A673 (cell line): Measurements from ENCODE around the gene LIPJ. TPM values are rescaled to one million over a fixed set of nuclear protein-coding genes. Genes with fewer than 3 reads are reported as not detected.

Experiments used
- BruUV-seq: library from RNA; stranded (reverse); fragments of 400-500 nt; replicated peaks from 2 replicates; lab custom pipeline; 2021; lab: Mats Ljungman, UMichigan
- CTCF ChIA-PET: fragments of 300-600 bp; sonication (Branson Sonifier 250); formaldehyde crosslinking; loops from one replicate; lab custom pipeline; 2022; ENCODE audit warnings: antibody characterized with exemption; lab: Charles Lee
- POLR2A ChIA-PET: fragments of 300-600 bp; sonication (Branson Sonifier 250); formaldehyde crosslinking; loops from one replicate; lab custom pipeline; 2022; ENCODE audit warnings: antibody characterized with exemption; ENCODE audit not compliant: low non-redundant PET; lab: Charles Lee
- DNase-seq: peaks from one replicate; pipeline ENCODE4 v3.0.0-alpha.2; 2015; ENCODE audit warnings: low spot score
- H3K27ac ChIP-seq: fragments of 200-600 bp; sonication (generic); 2 replicates; pipeline ENCODE4 v1.5.1; 2016; ENCODE audit warnings: mixed run types, low read depth, mild to moderate bottlenecking, mixed read lengths, antibody characterized with exemption, low read length; ENCODE audit not compliant: poor library complexity, severe bottlenecking
- H3K27me3 ChIP-seq: fragments of 200-600 bp; sonication (generic); replicated peaks from 2 replicates; pipeline ENCODE4 v1.6.1; 2017; ENCODE audit warnings: mixed run types, low read depth, mild to moderate bottlenecking, mixed read lengths, antibody characterized with exemption, low read length; ENCODE audit not compliant: insufficient read depth, poor library complexity
- H3K36me3 ChIP-seq: fragments of 200-600 bp; sonication (generic); 2 replicates; pipeline ENCODE4 v1.6.1; 2016; ENCODE audit warnings: mixed run types, mild to moderate bottlenecking, mixed read lengths, antibody characterized with exemption, low read length; ENCODE audit not compliant: insufficient read depth, poor library complexity, severe bottlenecking
- H3K4me1 ChIP-seq: fragments of 200-600 bp; sonication (generic); 2 replicates; pipeline ENCODE4 v1.6.1; 2017; ENCODE audit warnings: mixed run types, mild to moderate bottlenecking, mixed read lengths, antibody characterized with exemption, low read length; ENCODE audit not compliant: insufficient read depth, poor library complexity, severe bottlenecking
- H3K4me3 ChIP-seq: fragments of 200-600 bp; sonication (generic); 2 replicates; pipeline ENCODE4 v1.5.1; 2016; ENCODE audit warnings: low read depth, mixed run types, mild to moderate bottlenecking, mixed read lengths, low read length; ENCODE audit not compliant: poor library complexity, severe bottlenecking
- H3K9me3 ChIP-seq: fragments of 200-600 bp; sonication (generic); 2 replicates; pipeline ENCODE4 v1.6.1; 2016; ENCODE audit warnings: mixed run types, low read depth, mild to moderate bottlenecking, mixed read lengths, antibody characterized with exemption, low read length; ENCODE audit not compliant: poor library complexity, severe bottlenecking
- CTCF ChIP-seq: fragments of 300-800, 200-600 bp; sonication (generic); conservative IDR thresholded peaks from 2 replicates; pipeline ENCODE4 v1.5.1; 2017; ENCODE audit warnings: low read depth, mild to moderate bottlenecking, antibody characterized with exemption, low read length, moderate library complexity, mixed read lengths
- EZH2 ChIP-seq: fragments of 200-600 bp; sonication (generic); IDR thresholded peaks from 2 replicates; pipeline ENCODE4 v1.6.1; 2017; ENCODE audit warnings: borderline replicate concordance, low read depth, mild to moderate bottlenecking, mixed read lengths, antibody characterized with exemption, low read length; ENCODE audit not compliant: poor library complexity, severe bottlenecking
- intact Hi-C: fragments of 100-400 bp; cut with micrococcal nuclease; formaldehyde crosslinking; loops from one replicate; pipeline ENCODE4 v1.10.0; 2022; ENCODE audit not compliant: unreplicated experiment
- total RNA-seq: library from RNA; stranded (reverse); gene quantifications from 2 replicates; pipeline ENCODE4 v1.2.3, GENCODE V29; 2021

Gene LIPJ
- total RNA-seq, 1 experiment from 2014 or later: 0.11 TPM

GRCh38 chr10:88608780-88609179 is 22.2 kb downstream of the LIPJ start:
- Histone ChIP-seq H3K4me3 (no peak overlapping the region), H3K27ac (peak overlapping the region; percentile 71), H3K9me3 (no peaks in the 10 kb centered on the region), H3K27me3 (no peaks in the 10 kb centered on the region), H3K4me1 (peaks cover 28% of the 10 kb centered on the region), H3K36me3 (no peaks in the 10 kb centered on the region)
- no peak for TF ChIP-seq EZH2
- TF ChIP-seq CTCF: no peak
- peak; percentile 82 for DNase-seq
- intact Hi-C loops: no loop called here
- ChIA-PET POLR2A (no interaction called here), CTCF (no interaction called here)
- no TSS peak for BruUV-seq

- peaks cover 3% of the 10 kb centered on the region for H3K9me3 ChIP-seq
- no peak overlapping the region for H3K4me3 ChIP-seq
- no peak overlapping the region for H3K27ac ChIP-seq
- H3K27me3 ChIP-seq: no peaks in the 10 kb centered on the region
- POLR2A ChIA-PET: no interaction called here
- no TSS peak for BruUV-seq
- peak; percentile 10 for DNase-seq
- H3K4me1 ChIP-seq: no peaks in the 10 kb centered on the region
- H3K36me3 ChIP-seq: no peaks in the 10 kb centered on the region
- TF ChIP-seq CTCF (no peak), EZH2 (no peak)
- CTCF ChIA-PET: no interaction called here
- intact Hi-C loops: no loop called here
Observed at GRCh38 chr10:88616250-88616977, 29.9 kb downstream of the LIPJ start.

GRCh38 chr10:88617772-88618300 is 31.3 kb downstream of the LIPJ start:
- Histone ChIP-seq H3K27ac (no peak overlapping the region), H3K9me3 (peaks cover 3% of the 10 kb centered on the region), H3K36me3 (no peaks in the 10 kb centered on the region), H3K4me1 (no peaks in the 10 kb centered on the region), H3K4me3 (no peak overlapping the region), H3K27me3 (no peaks in the 10 kb centered on the region)
- intact Hi-C loops: no loop called here
- ChIA-PET POLR2A (no interaction called here), CTCF (no interaction called here)
- no peak for DNase-seq
- no peak for TF ChIP-seq CTCF
- no peak for TF ChIP-seq EZH2
- no TSS peak for BruUV-seq
